ENCODE results near the gene IFI27L2. TPM values are rescaled to one million over a fixed set of nuclear protein-coding genes. Genes with fewer than 3 reads are reported as not detected.

The IFI27L2 gene
- total RNA-seq, 1 experiment from 2014 or later: 12.4 TPM

DNA sequence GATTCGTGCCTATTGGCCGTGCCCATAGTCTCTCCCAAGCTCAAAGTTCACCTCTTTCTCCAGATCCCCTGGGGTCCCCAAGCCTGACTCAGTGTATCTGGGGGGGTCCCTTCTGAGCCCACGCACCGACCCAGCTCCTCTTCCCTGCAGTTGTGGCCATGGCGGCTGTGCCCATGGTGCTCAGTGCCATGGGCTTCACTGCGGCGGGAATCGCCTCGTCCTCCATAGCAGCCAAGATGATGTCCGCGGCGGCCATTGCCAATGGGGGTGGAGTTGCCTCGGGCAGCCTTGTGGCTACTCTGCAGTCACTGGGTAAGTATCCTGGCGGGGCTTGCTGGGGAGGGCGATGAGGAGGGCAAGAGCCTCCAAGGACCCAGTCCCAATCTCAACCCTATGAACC lies 13.8 kb downstream of the IFI27L2 start:
- DNase-seq (ENCODE audit: low spot score): no peak
- TF ChIP-seq EZH2 (IDR thresholded peaks at IDR 0.05; ENCODE audit: borderline replicate concordance, low read depth, low read length, poor library complexity, severe bottlenecking) (no peak), CTCF (conservative IDR thresholded peaks at IDR 0.05; ENCODE audit: low read depth, low read length) (no peak)
- H3K27ac ChIP-seq (ENCODE audit: low read depth, low read length, poor library complexity, severe bottlenecking): no peak overlapping the region
- H3K4me1 ChIP-seq (ENCODE audit: insufficient read depth, low read length, poor library complexity, severe bottlenecking): no peaks in the 10 kb centered on the region
- ChIA-PET POLR2A (ENCODE audit: low non-redundant PET) (no interaction called here), CTCF (no interaction called here)
- no peak overlapping the region for H3K4me3 ChIP-seq (ENCODE audit: low read depth, low read length, poor library complexity, severe bottlenecking)
- no peaks in the 10 kb centered on the region for H3K9me3 ChIP-seq (ENCODE audit: low read depth, low read length, poor library complexity, severe bottlenecking)
- no peaks in the 10 kb centered on the region for H3K36me3 ChIP-seq (ENCODE audit: insufficient read depth, low read length, poor library complexity, severe bottlenecking)
- intact Hi-C loops (cut with micrococcal nuclease; ENCODE audit: unreplicated experiment): no loop called here
- BruUV-seq (replicated peaks): no TSS peak
- H3K27me3 ChIP-seq (replicated peaks; ENCODE audit: insufficient read depth, low read depth, low read length, poor library complexity): no peaks in the 10 kb centered on the region

DNA sequence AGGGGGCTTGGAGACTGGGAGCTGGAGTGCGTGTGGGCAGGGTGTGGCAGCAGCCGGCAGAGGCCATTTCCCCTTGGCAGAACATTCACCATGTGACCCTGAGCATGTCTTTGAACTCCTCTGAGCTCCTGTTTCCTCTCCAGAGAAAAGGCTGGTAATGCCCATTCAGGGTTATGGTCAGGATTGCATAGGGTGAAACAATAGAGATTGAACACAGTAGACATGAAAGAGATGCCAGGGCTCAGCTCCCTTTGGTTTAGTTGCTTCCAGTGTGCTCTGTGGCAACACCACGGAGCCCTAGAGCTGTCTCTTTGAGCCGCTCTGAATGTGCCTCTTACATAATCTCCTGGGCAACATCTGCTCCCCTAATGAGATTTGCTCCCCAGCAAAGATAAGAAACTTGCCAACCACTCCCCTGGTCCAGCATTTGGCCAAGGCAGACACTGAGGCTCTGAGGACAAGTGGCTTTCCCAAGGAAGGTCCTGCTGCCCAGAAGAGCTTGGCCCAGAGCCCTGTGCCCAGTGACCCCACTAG lies 14.3 kb downstream of the IFI27L2 start:
- intact Hi-C loops (cut with micrococcal nuclease; ENCODE audit: unreplicated experiment): no loop called here
- H3K27ac ChIP-seq (ENCODE audit: low read depth, low read length, poor library complexity, severe bottlenecking): no peak overlapping the region
- H3K4me1 ChIP-seq (ENCODE audit: insufficient read depth, low read length, poor library complexity, severe bottlenecking): no peaks in the 10 kb centered on the region
- CTCF ChIA-PET: no interaction called here
- H3K27me3 ChIP-seq (replicated peaks; ENCODE audit: insufficient read depth, low read depth, low read length, poor library complexity): no peaks in the 10 kb centered on the region
- H3K36me3 ChIP-seq (ENCODE audit: insufficient read depth, low read length, poor library complexity, severe bottlenecking): no peaks in the 10 kb centered on the region
- POLR2A ChIA-PET (ENCODE audit: low non-redundant PET): no interaction called here
- DNase-seq (ENCODE audit: low spot score): no peak
- no peak overlapping the region for H3K4me3 ChIP-seq (ENCODE audit: low read depth, low read length, poor library complexity, severe bottlenecking)
- H3K9me3 ChIP-seq (ENCODE audit: low read depth, low read length, poor library complexity, severe bottlenecking): no peaks in the 10 kb centered on the region
- BruUV-seq (replicated peaks): no TSS peak
- TF ChIP-seq EZH2 (IDR thresholded peaks at IDR 0.05; ENCODE audit: borderline replicate concordance, low read depth, low read length, poor library complexity, severe bottlenecking) (no peak), CTCF (conservative IDR thresholded peaks at IDR 0.05; ENCODE audit: low read depth, low read length) (no peak)

GRCh38 chr14:94114589-94115057 lies 14.8 kb downstream of the IFI27L2 start:
- POLR2A ChIA-PET (ENCODE audit: low non-redundant PET): no interaction called here
- no peak for TF ChIP-seq EZH2 (IDR thresholded peaks at IDR 0.05; ENCODE audit: borderline replicate concordance, low read depth, low read length, poor library complexity, severe bottlenecking)
- no peaks in the 10 kb centered on the region for H3K27me3 ChIP-seq (replicated peaks; ENCODE audit: insufficient read depth, low read depth, low read length, poor library complexity)
- H3K27ac ChIP-seq (ENCODE audit: low read depth, low read length, poor library complexity, severe bottlenecking): no peak overlapping the region
- H3K4me3 ChIP-seq (ENCODE audit: low read depth, low read length, poor library complexity, severe bottlenecking): no peak overlapping the region
- CTCF ChIA-PET: no interaction called here
- intact Hi-C loops (cut with micrococcal nuclease; ENCODE audit: unreplicated experiment): no loop called here
- no TSS peak for BruUV-seq (replicated peaks)
- H3K9me3 ChIP-seq (ENCODE audit: low read depth, low read length, poor library complexity, severe bottlenecking): no peaks in the 10 kb centered on the region
- H3K36me3 ChIP-seq (ENCODE audit: insufficient read depth, low read length, poor library complexity, severe bottlenecking): no peaks in the 10 kb centered on the region
- H3K4me1 ChIP-seq (ENCODE audit: insufficient read depth, low read length, poor library complexity, severe bottlenecking): no peaks in the 10 kb centered on the region
- DNase-seq (ENCODE audit: low spot score): no peak

- Histone ChIP-seq H3K36me3 (ENCODE audit: insufficient read depth, low read length, poor library complexity, severe bottlenecking) (no peaks in the 10 kb centered on the region), H3K9me3 (ENCODE audit: low read depth, low read length, poor library complexity, severe bottlenecking) (no peaks in the 10 kb centered on the region), H3K4me1 (ENCODE audit: insufficient read depth, low read length, poor library complexity, severe bottlenecking) (no peaks in the 10 kb centered on the region), H3K27ac (ENCODE audit: low read depth, low read length, poor library complexity, severe bottlenecking) (no peak overlapping the region), H3K4me3 (ENCODE audit: low read depth, low read length, poor library complexity, severe bottlenecking) (no peak overlapping the region), H3K27me3 (replicated peaks; ENCODE audit: insufficient read depth, low read depth, low read length, poor library complexity) (no peaks in the 10 kb centered on the region)
- POLR2A ChIA-PET (ENCODE audit: low non-redundant PET): no interaction called here
- no TSS peak for BruUV-seq (replicated peaks)
- no peak for DNase-seq (ENCODE audit: low spot score)
- intact Hi-C loops (cut with micrococcal nuclease; ENCODE audit: unreplicated experiment): no loop called here
- CTCF ChIA-PET: no interaction called here
- TF ChIP-seq EZH2 (IDR thresholded peaks at IDR 0.05; ENCODE audit: borderline replicate concordance, low read depth, low read length, poor library complexity, severe bottlenecking): no peak
- no peak for TF ChIP-seq CTCF (conservative IDR thresholded peaks at IDR 0.05; ENCODE audit: low read depth, low read length)
Measured at GRCh38 chr14:94113908-94114588, 15.4 kb downstream of the IFI27L2 start.

Data from A673 (cell line).